NCI-H774 (cell line): ENCODE data around the gene MINDY2.
"Not testable (repeated sequence)": the region's sequence is repeated elsewhere in the genome, so short reads cannot be mapped to it uniquely, and the experiment has no call there.

Experiments used
- DNase-seq: peaks from one replicate; lab custom pipeline; 2025; lab: John Stamatoyannopoulos, UW

The MINDY2 gene

GRCh38 chr15:58755350-58755749, 15.8 kb upstream of the MINDY2 start:
- no peak for DNase-seq

DNA sequence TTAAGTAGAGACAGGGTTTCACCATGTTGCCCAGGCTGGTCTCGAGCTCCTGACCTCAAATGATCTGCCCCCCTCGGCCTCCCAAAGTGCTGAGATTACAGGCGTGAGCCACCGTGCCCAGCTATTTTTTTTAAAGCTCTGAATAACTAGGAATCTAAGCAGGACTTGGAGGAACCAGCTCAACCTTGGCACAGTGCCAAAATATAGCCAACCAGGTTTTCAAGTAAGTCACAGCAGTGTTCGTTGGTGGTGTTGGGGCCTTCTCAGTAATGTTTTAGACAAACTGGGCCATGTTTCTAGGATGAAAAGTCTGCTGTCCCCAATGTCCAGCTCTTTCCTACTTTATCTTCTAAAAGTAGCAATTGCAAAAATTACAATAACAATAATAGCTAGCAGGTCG, 15.1 kb upstream of the MINDY2 start:
- no peak for DNase-seq

DNA sequence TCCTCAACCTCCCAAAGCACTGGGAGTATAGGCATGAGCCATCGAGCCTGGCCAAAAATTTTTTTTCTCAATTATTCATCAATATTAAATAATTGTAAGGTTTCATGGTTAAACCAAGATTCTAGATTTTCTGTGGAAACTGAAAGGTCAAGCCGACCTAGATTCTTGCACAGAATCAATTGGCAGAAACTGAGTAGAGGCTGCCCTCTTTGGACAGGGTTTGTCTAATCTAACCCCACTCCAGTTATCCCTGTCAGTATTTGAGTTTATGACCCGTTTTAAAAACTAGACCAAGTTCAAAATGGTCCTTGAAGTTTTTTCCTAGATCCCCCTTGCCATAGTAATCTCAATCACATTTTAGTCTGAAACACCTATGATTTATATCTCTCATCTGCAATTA, 13.0 kb upstream of the MINDY2 start:
- no peak for DNase-seq

DNA sequence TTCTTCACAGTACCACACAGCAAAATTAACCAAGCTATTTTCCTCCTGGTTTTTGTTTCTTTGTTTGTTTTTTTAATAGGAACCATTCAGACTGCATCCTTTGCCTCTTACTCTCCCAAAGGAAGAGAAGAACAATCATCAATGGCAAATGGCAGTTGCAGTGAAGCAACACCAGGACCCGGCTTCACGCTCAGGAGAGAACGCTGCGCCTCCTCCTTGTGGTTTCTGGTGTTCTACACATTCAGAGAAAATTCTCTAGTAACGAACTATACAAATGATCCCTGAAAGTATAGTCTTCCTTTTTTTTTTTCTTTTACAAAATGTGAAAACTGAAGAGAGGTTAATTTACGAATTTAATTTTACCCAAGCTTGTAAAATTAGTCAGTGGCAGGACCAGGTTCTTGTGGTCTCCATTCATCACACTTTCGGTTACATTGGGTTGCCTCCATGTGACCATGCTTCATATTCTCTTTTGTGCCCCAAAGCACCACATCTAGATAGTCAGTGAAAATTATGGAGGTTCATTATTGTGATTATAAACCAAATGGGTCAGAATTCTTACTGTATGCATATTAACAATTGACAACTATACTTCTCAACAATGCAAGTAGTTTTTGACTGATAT, 10.6 kb upstream of the MINDY2 start:
- DNase-seq: no peak

DNA sequence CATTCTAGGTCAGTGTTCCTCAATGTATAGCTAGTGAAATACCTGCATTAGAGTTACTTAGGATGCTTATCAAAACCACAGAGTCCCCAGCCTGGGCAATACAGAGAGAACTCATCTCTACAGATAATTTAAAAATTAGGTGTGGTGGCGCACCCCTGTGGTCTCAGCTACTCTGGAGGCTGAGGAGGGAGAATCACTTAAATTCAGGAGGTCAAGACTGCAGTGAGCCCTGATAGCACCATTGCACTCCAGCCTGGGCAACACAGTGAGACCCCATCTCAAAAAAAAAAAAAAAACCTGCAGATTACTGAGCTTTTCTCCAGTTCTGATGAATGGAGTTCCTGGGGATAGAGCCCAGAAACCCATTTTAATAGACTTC, 10.1 kb upstream of the MINDY2 start:
- DNase-seq: no peak

DNA sequence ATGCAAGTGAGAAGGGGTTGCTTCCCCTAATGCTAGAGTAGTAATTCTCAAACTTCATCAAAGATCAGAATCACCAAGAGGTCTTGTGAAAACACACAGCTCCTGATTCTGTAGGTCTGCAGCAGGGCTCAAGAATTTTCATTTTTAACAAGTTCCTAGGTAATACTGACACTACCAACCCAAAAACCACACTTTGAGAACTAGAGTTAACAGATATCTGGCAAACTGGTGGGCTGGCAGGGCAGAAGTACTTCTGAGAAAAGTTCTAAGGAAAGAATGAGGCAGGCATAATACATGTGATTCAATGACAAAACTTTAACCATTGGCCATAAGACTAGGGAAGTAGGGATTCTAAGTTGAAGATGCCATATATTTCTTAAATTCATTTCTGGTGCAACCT, 8.8 kb upstream of the MINDY2 start:
- DNase-seq: no peak

- DNase-seq: no peak
These were observed 8.4 kb upstream of the MINDY2 start for GRCh38 chr15:58762731-58763130.

DNA sequence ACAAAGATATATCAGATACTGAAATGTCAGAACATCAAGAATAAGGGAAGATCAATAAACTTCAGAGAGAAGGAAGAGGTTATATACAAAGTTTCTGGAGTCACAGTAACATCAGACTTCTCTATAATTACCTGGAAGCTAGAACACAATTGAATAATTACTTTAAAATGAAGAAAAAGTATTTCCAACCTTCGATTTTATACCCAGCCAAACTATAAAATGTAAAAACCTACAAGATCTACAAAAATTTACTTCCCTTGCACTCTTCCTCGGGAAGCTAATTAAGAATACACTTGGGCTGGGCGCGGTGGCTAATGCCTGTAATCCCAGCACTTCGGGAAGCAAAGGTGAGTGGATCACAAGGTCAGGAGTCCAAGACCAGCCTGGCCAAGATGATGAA, 6.6 kb upstream of the MINDY2 start:
- no peak for DNase-seq

GRCh38 chr15:58766290-58766689, 4.8 kb upstream of the MINDY2 start:
- DNase-seq: no peak

DNA sequence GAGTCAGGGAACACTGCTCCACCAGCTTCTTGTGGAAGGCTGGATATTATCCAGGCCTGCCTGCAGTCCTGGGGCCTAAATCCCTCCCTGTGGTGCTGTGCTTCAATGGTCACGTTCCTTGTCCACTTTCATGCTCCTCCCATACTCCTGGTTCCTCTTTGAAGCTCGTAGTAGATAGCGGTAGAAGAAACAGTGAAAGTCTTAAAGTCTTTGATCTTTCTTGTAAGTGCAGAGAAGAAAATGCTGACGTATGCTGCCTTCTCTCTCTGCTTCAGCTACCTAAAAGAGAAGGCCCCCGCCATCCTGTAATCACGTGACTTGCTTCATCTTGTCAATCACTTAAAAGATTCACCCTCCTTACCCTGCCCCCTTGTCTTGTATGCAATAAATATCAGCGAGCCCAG, 2.5 kb upstream of the MINDY2 start:
- not testable (repeated sequence) for DNase-seq

DNA sequence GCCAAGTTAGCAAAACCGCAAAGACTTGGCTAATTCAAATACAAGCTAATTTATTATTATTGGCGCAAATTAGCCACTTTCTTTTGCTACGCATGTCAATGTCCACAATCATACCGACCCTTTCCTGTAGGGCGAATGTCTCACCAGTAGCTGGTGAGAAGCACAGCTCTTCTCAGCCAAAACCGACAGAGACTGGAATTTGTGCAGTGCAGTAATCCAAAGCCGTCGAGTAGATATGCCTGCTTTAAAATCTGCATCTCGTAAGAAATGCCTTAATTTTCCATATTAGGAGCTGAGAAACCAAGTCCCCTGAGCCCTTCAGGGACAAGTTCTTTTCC, 614 bp upstream of the MINDY2 start:
- no peak for DNase-seq

DNA sequence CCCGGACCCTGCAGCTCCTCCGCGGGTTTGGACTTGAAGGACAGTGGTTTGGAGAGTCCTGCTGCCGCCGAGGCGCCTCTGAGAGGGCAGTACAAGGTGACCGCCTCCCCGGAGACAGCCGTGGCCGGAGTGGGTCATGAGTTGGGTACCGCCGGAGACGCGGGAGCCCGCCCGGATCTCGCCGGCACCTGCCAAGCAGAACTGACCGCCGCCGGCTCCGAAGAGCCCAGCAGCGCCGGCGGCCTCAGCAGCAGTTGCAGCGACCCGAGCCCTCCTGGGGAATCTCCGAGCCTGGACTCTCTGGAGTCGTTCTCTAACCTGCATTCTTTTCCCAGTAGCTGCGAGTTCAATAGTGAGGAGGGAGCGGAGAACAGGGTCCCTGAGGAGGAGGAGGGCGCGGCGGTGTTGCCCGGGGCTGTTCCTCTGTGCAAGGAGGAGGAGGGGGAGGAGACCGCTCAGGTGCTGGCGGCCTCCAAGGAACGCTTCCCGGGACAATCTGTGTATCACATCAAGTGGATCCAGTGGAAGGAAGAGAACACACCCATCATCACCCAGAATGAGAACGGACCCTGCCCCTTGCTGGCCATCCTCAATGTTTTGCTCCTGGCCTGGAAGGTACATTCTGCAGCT, 634 bp downstream of the MINDY2 start:
- DNase-seq: no peak

GRCh38 chr15:58773024-58773423, 1.9 kb downstream of the MINDY2 start:
- no peak for DNase-seq

DNA sequence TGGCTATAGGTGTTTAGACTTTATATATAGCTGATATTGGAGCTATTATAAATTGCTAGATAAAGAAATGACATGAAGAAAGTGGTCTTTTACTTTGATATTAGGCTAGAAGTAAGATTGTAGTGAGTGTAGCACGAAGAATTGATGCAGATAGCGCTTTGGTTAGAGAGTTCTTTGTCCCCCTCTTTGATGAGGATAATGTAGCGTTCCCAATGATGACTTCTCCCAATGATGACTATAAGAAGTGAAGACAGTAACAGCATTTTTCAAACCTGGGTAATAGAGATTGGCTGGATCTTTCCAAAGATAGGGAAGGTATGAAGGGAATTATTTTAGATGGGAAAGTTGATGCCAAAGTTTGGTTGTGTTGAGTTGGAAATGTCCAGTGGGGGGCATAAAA, 4.3 kb downstream of the MINDY2 start:
- no peak for DNase-seq

GRCh38 chr15:58777107-58777506, 6.0 kb downstream of the MINDY2 start:
- DNase-seq: no peak

GRCh38 chr15:58779554-58779953, 8.5 kb downstream of the MINDY2 start:
- no peak for DNase-seq

- no peak for DNase-seq
These were observed 14.3 kb downstream of the MINDY2 start for GRCh38 chr15:58785355-58785754.

DNA sequence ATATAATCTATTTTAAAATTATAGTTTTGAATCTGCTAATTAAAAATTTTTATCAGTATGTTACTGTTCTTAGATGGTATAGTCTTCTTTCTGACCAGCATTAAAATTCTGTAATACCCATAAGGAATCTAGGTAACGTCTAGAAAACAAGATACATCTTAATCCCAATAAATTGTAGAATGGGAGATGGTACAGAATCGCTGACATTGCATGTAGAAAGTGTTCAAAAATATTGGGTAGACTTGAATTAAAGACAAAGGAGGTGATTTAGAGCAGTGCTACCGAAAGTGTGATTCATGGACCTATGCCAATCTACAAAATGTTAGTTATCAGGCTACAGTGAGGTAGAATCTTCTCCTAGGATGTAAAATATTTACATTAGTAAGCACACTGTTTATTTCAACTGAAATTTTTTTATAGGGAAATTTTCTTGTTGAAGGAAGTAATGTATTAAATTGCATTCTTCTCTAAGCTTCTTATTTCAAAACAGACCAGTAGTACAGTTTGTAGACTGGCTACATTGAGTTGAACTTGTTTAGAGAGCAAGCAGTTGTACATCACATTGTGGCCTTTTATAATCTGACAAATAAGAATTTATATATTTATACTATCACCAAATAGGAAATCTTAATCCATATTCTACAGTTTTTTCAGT, 17.1 kb downstream of the MINDY2 start:
- no peak for DNase-seq

DNA sequence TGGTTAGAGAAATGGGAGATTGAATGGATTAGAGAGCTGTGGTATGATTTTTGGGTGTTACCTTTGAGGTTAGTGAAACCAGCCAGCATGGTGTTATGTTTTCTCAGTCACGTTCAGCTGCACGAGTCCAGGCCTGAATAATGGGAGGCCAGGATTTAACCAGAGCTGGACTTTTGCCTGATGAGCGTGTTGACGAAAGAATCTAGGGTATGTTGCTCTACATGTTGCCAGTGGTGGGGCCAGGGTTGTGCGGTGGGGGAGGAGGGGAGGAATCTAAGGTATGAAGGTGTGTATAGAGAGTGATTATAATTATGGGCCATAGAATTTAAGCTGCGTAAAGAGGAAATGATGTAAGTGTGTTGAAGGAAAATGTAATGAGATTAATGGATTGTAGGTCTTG, 22.8 kb downstream of the MINDY2 start:
- no peak for DNase-seq

DNA sequence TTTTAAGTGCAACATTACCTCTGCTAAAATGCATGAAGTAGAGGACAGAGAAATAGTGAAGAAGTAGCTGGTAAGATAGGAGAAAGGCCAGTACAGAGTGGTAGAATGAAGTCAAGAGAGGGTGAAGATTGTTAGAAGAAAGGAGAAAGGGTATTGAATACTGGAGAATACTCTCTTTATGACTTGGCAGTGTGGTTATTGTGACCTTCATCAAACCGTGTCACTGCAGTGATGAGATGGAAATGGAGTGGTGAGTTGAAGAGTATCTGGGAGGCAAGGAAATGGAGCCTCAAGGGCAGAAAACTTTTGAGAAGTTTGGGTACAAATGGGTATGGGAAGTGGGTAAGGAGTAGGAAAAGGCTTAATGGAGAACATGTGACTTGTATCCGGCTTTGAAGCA, 24.7 kb downstream of the MINDY2 start:
- DNase-seq: no peak

DNA sequence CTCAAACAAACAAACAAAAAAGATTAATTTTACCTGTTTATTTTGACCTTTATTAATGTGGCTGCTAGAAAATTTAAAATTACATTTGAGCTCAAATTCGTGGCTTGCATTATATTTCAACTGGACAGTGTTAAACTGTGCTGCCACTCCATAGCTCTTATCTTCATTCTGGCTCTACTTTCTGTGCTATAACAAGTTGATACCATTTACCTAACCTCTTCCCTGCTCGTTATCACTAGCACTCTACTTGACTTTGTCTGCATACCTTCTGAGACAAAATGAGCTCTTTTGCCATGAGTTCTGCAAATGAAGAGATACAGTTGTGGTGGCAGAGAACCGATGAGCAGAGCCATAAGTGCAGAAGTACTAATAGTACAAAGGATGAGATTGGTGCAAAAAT, 26.4 kb downstream of the MINDY2 start:
- DNase-seq: no peak

GRCh38 chr15:58805095-58805494, 34.0 kb downstream of the MINDY2 start:
- DNase-seq: no peak

- DNase-seq: not testable (repeated sequence)
These were observed 52.2 kb downstream of the MINDY2 start for GRCh38 chr15:58823267-58823666.

DNA sequence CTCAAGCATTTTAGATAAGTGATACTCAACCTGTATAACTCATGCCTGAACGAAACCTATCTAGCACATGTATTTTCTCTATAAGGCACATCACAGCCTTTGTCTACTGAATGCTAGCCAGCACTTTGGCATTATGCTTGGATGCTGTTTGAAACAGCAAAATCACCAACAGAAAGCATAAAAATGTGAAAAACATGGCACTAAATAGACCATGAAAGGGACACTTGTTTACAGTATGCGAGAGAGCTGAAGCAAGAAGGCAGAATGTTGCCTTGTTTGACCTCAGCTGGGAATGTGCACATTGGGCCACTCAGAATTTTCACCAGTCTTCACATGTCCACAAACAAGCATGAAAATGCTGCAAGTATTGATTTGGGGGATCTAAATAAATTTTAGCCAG, 59.5 kb downstream of the MINDY2 start:
- no peak for DNase-seq
